Measurements from ENCODE around the gene FHOD3. TPM values are rescaled to one million over a fixed set of nuclear protein-coding genes. Genes with fewer than 3 reads are reported as not detected.

Gene FHOD3
- total RNA-seq, 6 experiments from 2014 or later: 0.44 to 1.2 (median 0.62) TPM

GRCh38 chr18:36676629-36677028 lies 379.1 kb downstream of the FHOD3 start:
- ATAC-seq: no peak
- peaks cover 0 to 11% (median 0%) of the 10 kb centered on the region in 4 donors for H3K4me1 ChIP-seq
- H3K27me3 ChIP-seq: no peaks in the 10 kb centered on the region
- no peak overlapping the region for H3K4me3 ChIP-seq
- no peak overlapping the region for H3K27ac ChIP-seq
- 0% methylated on average over 1 of the region's 1 CpG for WGBS (ENCODE audit: insufficient coverage, low coverage, low lambda C conversion rate, missing lambda C conversion rate)
- no peak for TF ChIP-seq POLR2A (IDR thresholded peaks at IDR 0.05)
- no peak for TF ChIP-seq CTCF (IDR thresholded peaks at IDR 0.05)
- H3K9me3 ChIP-seq: no peaks in the 10 kb centered on the region
- no peaks in the 10 kb centered on the region for H3K36me3 ChIP-seq
- intact Hi-C loops (cut with DNase I): no loop called here
- no peak for DNase-seq

DNA sequence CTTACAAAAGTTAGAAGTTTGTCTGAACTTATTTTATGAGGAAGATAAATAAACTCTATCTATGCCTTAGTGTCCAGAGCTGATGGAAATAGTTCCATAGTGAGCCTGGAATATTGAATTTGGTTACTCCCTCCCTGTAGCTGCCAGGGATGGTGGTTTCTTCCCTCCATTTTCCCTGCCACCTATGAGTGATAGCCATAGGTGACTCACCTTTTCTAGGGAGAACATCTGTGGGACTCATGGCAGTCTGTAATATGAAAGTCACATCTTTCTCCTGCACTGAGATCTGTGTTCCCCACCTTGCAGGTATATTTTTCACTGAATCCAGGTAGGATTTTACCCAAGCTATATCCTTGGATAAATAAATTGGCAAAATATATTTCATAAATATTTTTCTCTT lies 382.5 kb downstream of the FHOD3 start:
- Histone ChIP-seq H3K27me3 (no peaks in the 10 kb centered on the region), H3K27ac (no peak overlapping the region), H3K4me1 (no peaks in the 10 kb centered on the region), H3K9me3 (peaks cover 0 to 1% (median 0%) of the 10 kb centered on the region in 4 donors), H3K4me3 (no peak overlapping the region), H3K36me3 (no peaks in the 10 kb centered on the region)
- intact Hi-C loops (cut with DNase I): no loop called here
- TF ChIP-seq CTCF (IDR thresholded peaks at IDR 0.05) (no peak), POLR2A (IDR thresholded peaks at IDR 0.05) (no peak)
- ATAC-seq (no peak), DNase-seq (no peak)

DNA sequence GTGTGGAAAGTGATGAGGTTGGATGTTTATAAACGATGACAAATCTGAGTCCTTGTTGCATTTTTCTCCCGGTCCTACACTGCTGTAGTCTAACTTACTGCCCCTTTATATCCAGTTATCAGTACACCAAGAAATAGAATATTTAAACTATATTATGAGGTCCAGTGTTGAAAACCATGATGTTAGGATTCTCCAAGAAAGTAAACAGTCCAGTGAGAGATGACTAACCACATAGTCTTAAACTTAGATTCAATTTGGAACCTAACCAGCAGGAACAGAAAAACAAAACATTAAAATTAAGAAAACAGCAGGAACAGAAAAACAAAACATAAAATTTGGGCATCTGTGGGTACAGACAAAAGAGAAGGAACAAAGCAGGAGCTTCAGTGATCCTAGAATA lies 388.1 kb downstream of the FHOD3 start:
- 70% methylated on average over 2 of the region's 2 CpGs for WGBS (ENCODE audit: insufficient coverage, low coverage, low lambda C conversion rate, missing lambda C conversion rate)
- Histone ChIP-seq H3K9me3 (peaks cover 0 to 1% (median 0%) of the 10 kb centered on the region in 4 donors), H3K27me3 (no peaks in the 10 kb centered on the region), H3K27ac (no peak overlapping the region), H3K36me3 (no peaks in the 10 kb centered on the region), H3K4me1 (no peaks in the 10 kb centered on the region), H3K4me3 (no peak overlapping the region)
- TF ChIP-seq CTCF (IDR thresholded peaks at IDR 0.05) (no peak), POLR2A (IDR thresholded peaks at IDR 0.05) (no peak)
- intact Hi-C loops (cut with DNase I): no loop called here
- DNase-seq: no peak
- no peak for ATAC-seq

DNA sequence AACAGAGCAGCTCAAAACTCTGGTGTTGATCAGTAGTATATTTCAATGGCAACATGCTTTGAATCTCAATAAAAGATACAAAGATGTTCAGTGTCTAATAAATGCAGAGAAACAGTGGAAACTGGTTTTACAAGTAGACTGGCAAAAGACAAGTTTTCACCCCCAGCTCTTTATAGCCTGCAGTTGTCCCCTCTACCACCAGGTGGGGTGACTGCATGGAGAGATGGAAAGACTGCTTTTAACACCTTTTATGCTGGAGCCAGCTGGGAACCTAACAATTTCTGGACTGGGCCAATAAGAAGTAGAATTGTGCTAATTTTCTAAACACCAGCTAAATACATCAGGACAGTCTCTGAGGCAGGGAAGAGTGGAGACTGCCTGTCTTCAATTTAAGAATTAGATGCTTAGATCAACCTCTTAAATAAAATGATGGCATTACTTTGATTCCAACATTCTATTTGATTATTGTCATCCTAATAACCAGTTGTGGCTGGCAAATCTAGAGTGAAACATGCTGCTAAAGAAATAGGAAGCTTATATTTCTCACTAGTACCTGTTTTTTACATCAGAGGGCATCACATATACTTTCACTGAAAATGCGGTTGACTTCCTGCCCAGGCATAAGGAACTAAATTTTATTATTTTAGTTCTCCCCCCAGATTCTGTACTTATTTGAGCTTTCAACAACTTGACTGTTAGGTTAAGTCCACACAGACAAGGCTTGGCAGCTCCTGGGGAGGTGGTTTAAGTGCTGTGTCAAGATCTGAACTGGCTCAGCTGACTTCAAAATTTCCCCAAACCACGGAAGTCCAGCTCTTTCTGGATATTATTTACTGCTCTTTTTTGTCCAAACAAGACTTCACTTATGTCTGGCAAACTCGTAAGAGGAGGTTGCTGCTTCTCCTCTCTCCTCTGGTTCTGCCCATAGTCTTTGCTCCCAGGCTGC lies 390.8 kb downstream of the FHOD3 start:
- Histone ChIP-seq H3K9me3 (peaks cover 0 to 1% (median 0%) of the 10 kb centered on the region in 4 donors), H3K27ac (no peak overlapping the region), H3K36me3 (no peaks in the 10 kb centered on the region), H3K4me1 (no peaks in the 10 kb centered on the region), H3K27me3 (no peaks in the 10 kb centered on the region), H3K4me3 (no peak overlapping the region)
- DNase-seq: peak in 2 of 3 donors; percentile 37 to 70
- intact Hi-C loops (cut with DNase I): no loop called here
- 39% methylated on average over 3 of the region's 3 CpGs for WGBS (ENCODE audit: insufficient coverage, low coverage, low lambda C conversion rate, missing lambda C conversion rate)
- peak; percentile 85 to 93 (median 89) for ATAC-seq
- TF ChIP-seq CTCF (IDR thresholded peaks at IDR 0.05) (peak; percentile 73 to 89 (median 84)), POLR2A (IDR thresholded peaks at IDR 0.05) (no peak)
